ENCODE results near the gene LIN7B.

Gene LIN7B

DNA sequence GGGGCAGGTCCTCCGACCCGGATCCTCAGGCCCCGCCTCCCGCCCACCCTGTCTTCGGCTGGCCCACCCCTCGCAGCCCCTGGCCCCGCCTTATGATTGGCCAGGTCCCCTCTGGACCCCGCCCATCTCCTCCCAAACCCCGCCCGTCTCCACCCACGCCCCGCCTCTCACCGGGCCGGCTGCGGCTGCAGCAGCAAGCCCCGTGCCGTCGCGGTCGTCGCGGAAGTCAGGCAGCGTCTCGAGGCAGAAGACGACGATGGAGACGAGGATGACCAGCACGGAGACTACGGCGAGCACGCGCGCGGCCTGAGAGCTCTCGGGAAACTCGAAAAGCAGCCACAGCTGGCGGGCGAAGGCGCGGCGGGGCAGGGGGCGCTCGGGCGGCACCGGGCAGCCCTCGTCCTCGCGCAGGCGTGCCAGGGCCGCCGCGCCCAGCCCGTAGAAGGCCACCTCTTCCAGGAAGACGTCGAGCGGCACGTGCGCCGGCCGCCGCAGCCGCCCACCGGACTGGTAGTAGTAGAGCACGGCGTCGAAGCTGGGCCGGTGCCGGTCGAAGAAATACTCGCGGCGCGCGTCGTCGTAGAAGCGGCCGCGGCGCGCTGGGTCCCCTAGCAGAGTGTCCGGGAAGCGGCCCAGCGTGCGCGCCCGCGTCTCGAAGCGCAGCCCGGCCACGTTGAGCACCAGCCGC is 42.2 kb upstream of the LIN7B start:
- TF ChIP-seq CEBPB (IDR thresholded peaks at IDR 0.05) (no peak), ZBTB7A (IDR thresholded peaks at IDR 0.05; ENCODE audit: low read depth) (peak; percentile 60; the same call in 1 of the 2 replicates), FOXM1 (IDR thresholded peaks at IDR 0.05; ENCODE audit: borderline replicate concordance, low read depth) (no peak), TEAD4 (IDR thresholded peaks at IDR 0.05) (no peak)
- TF ChIP-seq, protein P1, sequence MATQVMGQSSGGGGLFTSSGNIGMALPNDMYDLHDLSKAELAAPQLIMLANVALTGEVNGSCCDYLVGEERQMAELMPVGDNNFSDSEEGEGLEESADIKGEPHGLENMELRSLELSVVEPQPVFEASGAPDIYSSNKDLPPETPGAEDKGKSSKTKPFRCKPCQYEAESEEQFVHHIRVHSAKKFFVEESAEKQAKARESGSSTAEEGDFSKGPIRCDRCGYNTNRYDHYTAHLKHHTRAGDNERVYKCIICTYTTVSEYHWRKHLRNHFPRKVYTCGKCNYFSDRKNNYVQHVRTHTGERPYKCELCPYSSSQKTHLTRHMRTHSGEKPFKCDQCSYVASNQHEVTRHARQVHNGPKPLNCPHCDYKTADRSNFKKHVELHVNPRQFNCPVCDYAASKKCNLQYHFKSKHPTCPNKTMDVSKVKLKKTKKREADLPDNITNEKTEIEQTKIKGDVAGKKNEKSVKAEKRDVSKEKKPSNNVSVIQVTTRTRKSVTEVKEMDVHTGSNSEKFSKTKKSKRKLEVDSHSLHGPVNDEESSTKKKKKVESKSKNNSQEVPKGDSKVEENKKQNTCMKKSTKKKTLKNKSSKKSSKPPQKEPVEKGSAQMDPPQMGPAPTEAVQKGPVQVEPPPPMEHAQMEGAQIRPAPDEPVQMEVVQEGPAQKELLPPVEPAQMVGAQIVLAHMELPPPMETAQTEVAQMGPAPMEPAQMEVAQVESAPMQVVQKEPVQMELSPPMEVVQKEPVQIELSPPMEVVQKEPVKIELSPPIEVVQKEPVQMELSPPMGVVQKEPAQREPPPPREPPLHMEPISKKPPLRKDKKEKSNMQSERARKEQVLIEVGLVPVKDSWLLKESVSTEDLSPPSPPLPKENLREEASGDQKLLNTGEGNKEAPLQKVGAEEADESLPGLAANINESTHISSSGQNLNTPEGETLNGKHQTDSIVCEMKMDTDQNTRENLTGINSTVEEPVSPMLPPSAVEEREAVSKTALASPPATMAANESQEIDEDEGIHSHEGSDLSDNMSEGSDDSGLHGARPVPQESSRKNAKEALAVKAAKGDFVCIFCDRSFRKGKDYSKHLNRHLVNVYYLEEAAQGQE (IDR thresholded peaks at IDR 0.05; ENCODE audit: low read depth) = no peak
- TF ChIP-seq, protein P2, sequence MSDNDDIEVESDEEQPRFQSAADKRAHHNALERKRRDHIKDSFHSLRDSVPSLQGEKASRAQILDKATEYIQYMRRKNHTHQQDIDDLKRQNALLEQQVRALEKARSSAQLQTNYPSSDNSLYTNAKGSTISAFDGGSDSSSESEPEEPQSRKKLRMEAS (IDR thresholded peaks at IDR 0.05) = peak; percentile 84
- TF ChIP-seq, protein P3, sequence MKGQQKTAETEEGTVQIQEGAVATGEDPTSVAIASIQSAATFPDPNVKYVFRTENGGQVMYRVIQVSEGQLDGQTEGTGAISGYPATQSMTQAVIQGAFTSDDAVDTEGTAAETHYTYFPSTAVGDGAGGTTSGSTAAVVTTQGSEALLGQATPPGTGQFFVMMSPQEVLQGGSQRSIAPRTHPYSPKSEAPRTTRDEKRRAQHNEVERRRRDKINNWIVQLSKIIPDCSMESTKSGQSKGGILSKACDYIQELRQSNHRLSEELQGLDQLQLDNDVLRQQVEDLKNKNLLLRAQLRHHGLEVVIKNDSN (IDR thresholded peaks at IDR 0.05) = no peak

DNA sequence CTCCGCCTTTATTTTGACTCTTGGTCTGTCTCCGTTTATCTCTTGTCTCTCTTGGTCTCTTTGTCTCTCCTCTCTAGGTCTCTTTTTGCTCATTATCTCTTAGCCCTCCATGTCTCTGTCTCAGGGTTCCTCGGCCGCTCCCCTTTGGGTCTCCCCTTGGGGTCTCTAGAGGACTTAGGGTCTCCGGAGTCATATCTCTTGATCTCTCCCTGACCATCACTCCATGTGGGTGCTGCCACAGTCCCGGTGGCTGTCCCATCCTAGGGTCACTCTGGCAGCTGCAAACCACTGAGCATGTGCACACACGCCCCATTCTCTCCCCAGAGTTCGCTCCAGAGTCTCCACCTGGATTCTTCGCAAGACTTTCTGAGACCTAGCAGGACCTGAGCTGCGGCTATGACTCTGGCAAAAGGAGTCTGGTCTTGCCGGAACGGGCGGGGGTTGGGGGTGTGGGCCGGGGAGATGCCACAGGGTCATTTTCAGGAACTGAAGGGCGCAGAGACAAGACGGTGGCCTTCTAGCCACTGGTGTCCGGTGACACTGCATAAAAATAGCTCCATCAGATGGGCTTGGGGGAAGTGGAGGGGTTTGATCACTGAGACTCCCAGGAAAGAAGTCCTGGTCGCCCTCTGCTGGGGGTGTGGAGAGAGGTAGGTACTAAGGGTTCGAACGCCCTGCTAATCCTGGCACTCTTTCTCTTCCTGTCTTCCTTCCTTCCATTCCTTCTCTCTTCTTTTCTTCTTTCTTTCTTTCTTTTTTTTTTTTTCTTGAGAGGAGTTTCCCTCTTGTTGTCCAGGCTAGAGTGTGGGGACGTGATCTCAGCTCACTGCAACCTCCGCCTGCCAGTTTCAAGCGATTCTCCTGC is 40.4 kb upstream of the LIN7B start:
- TF ChIP-seq, protein P2 (IDR thresholded peaks at IDR 0.05) = no peak
- TF ChIP-seq TAF1 (IDR thresholded peaks at IDR 0.05; ENCODE audit: low read depth) = no peak
- peak; percentile 19; the same call in 1 of the 2 replicates for TF ChIP-seq RAD21 (IDR thresholded peaks at IDR 0.05; ENCODE audit: low read depth)

DNA sequence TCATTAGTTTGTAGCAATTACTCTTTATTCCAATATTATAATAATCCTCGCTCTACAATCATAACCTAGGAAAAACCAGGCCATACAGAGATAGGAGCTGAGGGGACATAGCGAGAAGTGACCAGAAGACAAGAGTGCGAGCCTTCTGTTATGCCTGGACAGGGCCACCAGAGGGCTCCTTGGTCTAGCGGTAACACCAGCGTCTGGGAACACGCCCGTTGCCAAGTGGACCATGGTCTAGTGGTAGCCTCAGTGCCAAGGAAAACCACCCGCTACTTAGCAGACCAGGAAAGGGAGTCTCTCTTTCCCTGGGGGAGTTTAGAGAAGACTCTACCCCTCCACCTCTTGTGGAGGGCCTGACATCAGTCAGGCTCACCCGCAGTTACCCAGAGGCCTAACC is 39.3 kb upstream of the LIN7B start:
- TF ChIP-seq RAD21 (IDR thresholded peaks at IDR 0.05; ENCODE audit: low read depth) = peak; percentile 64

DNA sequence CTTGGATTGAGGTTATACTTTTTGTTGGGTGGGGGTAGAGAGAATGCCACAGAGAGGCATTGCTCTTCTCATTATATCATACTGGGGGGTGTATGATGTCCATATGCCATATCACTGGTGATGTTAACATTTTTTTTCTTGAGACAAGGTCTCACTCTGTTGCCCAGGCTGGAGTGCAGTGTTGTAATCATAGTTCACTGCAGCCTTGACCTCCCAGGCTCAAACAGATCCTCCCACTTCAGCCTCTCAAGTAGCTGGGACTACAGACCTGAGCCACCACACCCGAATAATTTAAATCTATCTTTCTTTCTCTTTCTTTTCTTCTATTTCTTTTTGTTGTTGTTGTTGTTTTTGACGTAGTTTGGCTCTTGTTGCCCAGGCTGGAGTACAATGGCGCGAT is 33.8 kb upstream of the LIN7B start:
- TF ChIP-seq ZBTB7A (IDR thresholded peaks at IDR 0.05; ENCODE audit: low read depth) = no peak
- no peak for TF ChIP-seq EP300 (IDR thresholded peaks at IDR 0.05; ENCODE audit: borderline replicate concordance)
- no peak for TF ChIP-seq RAD21 (IDR thresholded peaks at IDR 0.05; ENCODE audit: low read depth)
- no peak for TF ChIP-seq CEBPB (IDR thresholded peaks at IDR 0.05)
- no peak for TF ChIP-seq CREB1 (IDR thresholded peaks at IDR 0.05; ENCODE audit: low read depth)

DNA sequence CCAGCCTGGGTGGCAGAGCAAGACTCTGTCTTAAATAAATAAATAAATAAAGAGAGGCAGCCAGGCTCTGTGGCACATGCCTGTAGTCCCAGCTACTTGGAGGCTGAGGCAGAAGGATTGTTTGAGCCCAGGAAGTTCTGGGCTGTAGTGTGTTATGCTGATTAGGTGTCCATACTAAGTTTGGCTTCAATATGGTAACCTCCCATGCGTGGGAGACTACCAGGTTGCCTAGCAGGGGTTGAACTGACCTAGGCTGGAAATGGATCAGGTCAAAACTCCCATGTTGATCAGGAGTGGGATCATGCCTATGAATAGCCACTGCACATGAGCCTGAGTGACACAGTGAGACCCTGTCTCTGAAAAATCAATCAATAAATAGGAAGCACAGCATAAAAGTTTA is 32.9 kb upstream of the LIN7B start:
- TF ChIP-seq, protein P2 (IDR thresholded peaks at IDR 0.05) = no peak
- no peak for TF ChIP-seq FOXM1 (IDR thresholded peaks at IDR 0.05; ENCODE audit: borderline replicate concordance, low read depth)
- no peak for TF ChIP-seq ZBTB7A (IDR thresholded peaks at IDR 0.05; ENCODE audit: low read depth)
- no peak for TF ChIP-seq CREB1 (IDR thresholded peaks at IDR 0.05; ENCODE audit: low read depth)
- no peak for TF ChIP-seq TEAD4 (IDR thresholded peaks at IDR 0.05)
- no peak for TF ChIP-seq YY1 (IDR thresholded peaks at IDR 0.05; ENCODE audit: low read depth)
- TF ChIP-seq, protein P3 (IDR thresholded peaks at IDR 0.05) = no peak
- no peak for TF ChIP-seq CEBPB (IDR thresholded peaks at IDR 0.05)
- TF ChIP-seq, protein P1 (IDR thresholded peaks at IDR 0.05; ENCODE audit: low read depth) = no peak
- no peak for TF ChIP-seq NFIC (IDR thresholded peaks at IDR 0.05)
- no peak for TF ChIP-seq EGR1 (IDR thresholded peaks at IDR 0.05)
- TF ChIP-seq RAD21 (IDR thresholded peaks at IDR 0.05; ENCODE audit: low read depth) = no peak
- no peak for TF ChIP-seq EP300 (IDR thresholded peaks at IDR 0.05; ENCODE audit: borderline replicate concordance)
- no peak for TF ChIP-seq TCF12 (IDR thresholded peaks at IDR 0.05; ENCODE audit: low read depth)
- TF ChIP-seq TAF1 (IDR thresholded peaks at IDR 0.05; ENCODE audit: low read depth) = no peak
